MM.1S (cell line): ENCODE data around the gene TNFRSF12A.

ENCODE experiments used
- DNase-seq: peaks from one replicate; pipeline ENCODE4 v3.0.0-alpha.2; 2015
- H2AFZ ChIP-seq: fragments of 300-600 bp; sonication (generic); 2 replicates; pipeline ENCODE4 v1.6.0; 2016; ENCODE audit warnings: antibody characterized with exemption, low read length
- H3F3A ChIP-seq: fragments of 300-600 bp; sonication (generic); 2 replicates; pipeline ENCODE4 v1.6.1; 2016; ENCODE audit warnings: mild to moderate bottlenecking, antibody characterized with exemption, low read length, moderate library complexity, mixed read lengths; ENCODE audit not compliant: insufficient read depth
- H3K27ac ChIP-seq: fragments of 300-600 bp; sonication (generic); 2 replicates; pipeline ENCODE4 v1.5.1; 2016; ENCODE audit warnings: mild to moderate bottlenecking, low read length
- H3K27me3 ChIP-seq: fragments of 300-600 bp; sonication (generic); replicated peaks from 2 replicates; pipeline ENCODE4 v1.6.0; 2016; ENCODE audit warnings: low read length; ENCODE audit not compliant: insufficient read depth
- H3K36me3 ChIP-seq: fragments of 300-600 bp; sonication (generic); replicated peaks from 2 replicates; pipeline ENCODE4 v1.6.1; 2016; ENCODE audit warnings: mild to moderate bottlenecking, low read length, mixed read lengths; ENCODE audit not compliant: insufficient read depth
- H3K4me1 ChIP-seq: fragments of 300-600 bp; sonication (generic); 2 replicates; pipeline ENCODE4 v1.6.1; 2016; ENCODE audit warnings: low read length, mixed read lengths
- H3K4me2 ChIP-seq: fragments of 300-600 bp; sonication (generic); 2 replicates; pipeline ENCODE4 v1.6.0; 2016; ENCODE audit warnings: low read depth, low read length
- H3K4me3 ChIP-seq: fragments of 300-600 bp; sonication (generic); 2 replicates; pipeline ENCODE4 v1.5.1; 2016; ENCODE audit warnings: low read length, mixed read lengths
- H3K79me2 ChIP-seq: fragments of 300-600 bp; sonication (generic); 2 replicates; pipeline ENCODE4 v1.6.1; 2016; ENCODE audit warnings: mixed run types, low read length, mixed read lengths
- H3K9ac ChIP-seq: fragments of 300-600 bp; sonication (generic); 2 replicates; pipeline ENCODE4 v1.6.1; 2016; ENCODE audit warnings: low read length, mixed read lengths
- H3K9me2 ChIP-seq: fragments of 300-600 bp; sonication (generic); replicated peaks from 2 replicates; pipeline ENCODE4 v1.6.1; 2016; ENCODE audit warnings: mild to moderate bottlenecking, low read length, mixed read lengths; ENCODE audit not compliant: insufficient read depth
- H3K9me3 ChIP-seq: fragments of 300-600 bp; sonication (generic); replicated peaks from 2 replicates; pipeline ENCODE4 v1.6.1; 2016; ENCODE audit warnings: mild to moderate bottlenecking, low read length, mixed read lengths; ENCODE audit not compliant: insufficient read depth
- H4K20me1 ChIP-seq: fragments of 300-600 bp; sonication (generic); 2 replicates; pipeline ENCODE4 v1.6.1; 2016; ENCODE audit warnings: mild to moderate bottlenecking, low read length, moderate library complexity, mixed read lengths; ENCODE audit not compliant: insufficient read depth
- CTCF ChIP-seq: fragments of 300-600 bp; sonication (generic); IDR thresholded peaks from 2 replicates; pipeline ENCODE4 v1.5.1; 2016; ENCODE audit warnings: antibody characterized with exemption, low read length, mixed read lengths
- EZH2 ChIP-seq: fragments of 300-600 bp; sonication (generic); optimal IDR thresholded peaks from 2 replicates; pipeline ENCODE3; 2017; ENCODE audit warnings: low read depth, mild to moderate bottlenecking, antibody characterized with exemption, low read length, mixed read lengths
- EZH2phosphoT487 ChIP-seq: fragments of 300-600 bp; sonication (generic); IDR thresholded peaks from 2 replicates; pipeline ENCODE4 v1.6.1; 2018; ENCODE audit warnings: antibody characterized with exemption, low read length

TNFRSF12A gene

GRCh38 chr16:2999929-3000328 is 20.2 kb upstream of the TNFRSF12A start:
- no peak for DNase-seq
- Histone ChIP-seq H3K9me2 (no peaks in the 10 kb centered on the region), H3F3A (no peaks in the 10 kb centered on the region), H3K9me3 (no peaks in the 10 kb centered on the region), H3K27ac (no peak overlapping the region), H3K36me3 (no peaks in the 10 kb centered on the region), H3K79me2 (no peaks in the 10 kb centered on the region), H2AFZ (no peak overlapping the region), H3K27me3 (peaks cover 78% of the 10 kb centered on the region), H3K4me3 (no peak overlapping the region), H3K4me2 (no peak overlapping the region), H3K9ac (no peak overlapping the region), H4K20me1 (no peaks in the 10 kb centered on the region), H3K4me1 (no peaks in the 10 kb centered on the region)
- TF ChIP-seq CTCF, result no peak
- TF ChIP-seq EZH2phosphoT487, result no peak
- no peak for TF ChIP-seq EZH2

- Histone ChIP-seq H3K9me3 (no peaks in the 10 kb centered on the region), H3K79me2 (no peaks in the 10 kb centered on the region), H3K4me1 (no peaks in the 10 kb centered on the region), H3K27me3 (peaks cover 72% of the 10 kb centered on the region), H4K20me1 (no peaks in the 10 kb centered on the region), H2AFZ (no peak overlapping the region), H3K9me2 (no peaks in the 10 kb centered on the region), H3K27ac (no peak overlapping the region), H3K36me3 (no peaks in the 10 kb centered on the region), H3K4me3 (no peak overlapping the region), H3F3A (no peaks in the 10 kb centered on the region), H3K9ac (no peak overlapping the region), H3K4me2 (no peak overlapping the region)
- DNase-seq, result no peak
- no peak for TF ChIP-seq EZH2
- TF ChIP-seq EZH2phosphoT487, result no peak
- no peak for TF ChIP-seq CTCF
These were observed 19.6 kb upstream of the TNFRSF12A start for GRCh38 chr16:3000540-3000939.

GRCh38 chr16:3001316-3001715 is 18.9 kb upstream of the TNFRSF12A start:
- Histone ChIP-seq H4K20me1 (no peaks in the 10 kb centered on the region), H3F3A (no peaks in the 10 kb centered on the region)
- DNase-seq, result no peak

More at GRCh38 chr16:3001316-3001715, 18.9 kb upstream of the TNFRSF12A start:
- TF ChIP-seq EZH2, result no peak
- no peak for TF ChIP-seq CTCF
- no peak for TF ChIP-seq EZH2phosphoT487
- no peaks in the 10 kb centered on the region for H3K79me2 ChIP-seq
- no peak overlapping the region for H3K4me2 ChIP-seq
- no peaks in the 10 kb centered on the region for H3K4me1 ChIP-seq
- H3K9ac ChIP-seq, result no peak overlapping the region
- H3K4me3 ChIP-seq, result no peak overlapping the region
- H3K9me3 ChIP-seq, result no peaks in the 10 kb centered on the region
- H3K27me3 ChIP-seq, result peaks cover 64% of the 10 kb centered on the region
- H3K36me3 ChIP-seq, result no peaks in the 10 kb centered on the region
- H2AFZ ChIP-seq, result no peak overlapping the region
- H3K27ac ChIP-seq, result no peak overlapping the region
- H3K9me2 ChIP-seq, result no peaks in the 10 kb centered on the region
